HEK293 (cell line): Measurements from ENCODE around the gene AKAP8L.

Experiments
- CTCF ChIA-PET: fragments of 350-600 bp; formaldehyde crosslinking; extraction: SDS; loops from one replicate; lab custom pipeline; 2021; ENCODE audit warnings: antibody characterized with exemption; lab: Yijun Ruan, JAX
- POLR2A ChIA-PET: fragments of 300-600 bp; formaldehyde crosslinking; extraction: SDS; loops from one replicate; lab custom pipeline; 2020; ENCODE audit warnings: antibody characterized with exemption, inconsistent platforms; lab: Yijun Ruan, JAX
- H3K27ac ChIP-seq: fragments of 200-500 bp; sonication (Bioruptor generic); 2 replicates; pipeline ENCODE4 v1.5.1; 2014; ENCODE audit warnings: low read depth, low read length, control low read depth, inconsistent platforms; ENCODE audit errors: extremely low read depth
- H3K36me3 ChIP-seq, 2 experiments: fragments of 200-500 bp in 1 of 2; sonication (Bioruptor generic) in 1 of 2; 1 replicate in 1 of 2; 2 replicates in 1 of 2; pipeline ENCODE4 v1.5.1; 2014 to 2017; ENCODE audit warnings: inconsistent platforms in 2 of 2, low read length in 2 of 2; ENCODE audit not compliant: control insufficient read depth in 2 of 2, insufficient read depth in 1 of 2
- H3K4me1 ChIP-seq: fragments of 200-500 bp; sonication (Bioruptor generic); 2 replicates; pipeline ENCODE4 v1.5.1; 2014; ENCODE audit warnings: mild to moderate bottlenecking, low read length, inconsistent platforms; ENCODE audit not compliant: control insufficient read depth, insufficient read depth
- H3K4me3 ChIP-seq: 2 replicates; pipeline ENCODE4 v1.5.1; 2011; ENCODE audit warnings: low read depth, mild to moderate bottlenecking, control low read depth, low read length, moderate library complexity
- H3K9me3 ChIP-seq: fragments of 200-500 bp; sonication (Bioruptor generic); 2 replicates; pipeline ENCODE4 v1.5.1; 2014; ENCODE audit warnings: low read depth, low read length, inconsistent platforms; ENCODE audit not compliant: control insufficient read depth, insufficient read depth
- GLI2 ChIP-seq: fragments of 450-650 bp; formaldehyde crosslinking; IDR thresholded peaks from 2 replicates; pipeline ENCODE4; 2017; ENCODE audit warnings: missing biosample characterization, missing genetic modification characterization, low read depth, borderline replicate concordance
- GLI4 ChIP-seq: fragments of 450-650 bp; formaldehyde crosslinking; IDR thresholded peaks from 2 replicates; pipeline ENCODE4 v1.5.1; 2016; ENCODE audit warnings: missing biosample characterization, missing genetic modification characterization
- KLF1 ChIP-seq: fragments of 450-650 bp; formaldehyde crosslinking; IDR thresholded peaks from 2 replicates; pipeline ENCODE4 v1.5.1; 2016; ENCODE audit warnings: missing biosample characterization, missing genetic modification characterization
- SP3 ChIP-seq: fragments of 450-650 bp; formaldehyde crosslinking; IDR thresholded peaks from 2 replicates; pipeline ENCODE4 v1.5.1; 2016; ENCODE audit warnings: missing biosample characterization, missing genetic modification characterization
- YY2 ChIP-seq: fragments of 450-650 bp; formaldehyde crosslinking; IDR thresholded peaks from 2 replicates; pipeline ENCODE4 v1.5.1; 2016; ENCODE audit warnings: missing biosample characterization, missing genetic modification characterization
- ZBTB17 ChIP-seq: fragments of 450-650 bp; formaldehyde crosslinking; IDR thresholded peaks from 2 replicates; pipeline ENCODE4 v1.5.1; 2016; ENCODE audit warnings: missing biosample characterization, missing genetic modification characterization
- ZBTB21 ChIP-seq: fragments of 450-650 bp; formaldehyde crosslinking; IDR thresholded peaks from 2 replicates; pipeline ENCODE4 v1.5.1; 2017; ENCODE audit warnings: missing biosample characterization, missing genetic modification characterization
- ZNF169 ChIP-seq: fragments of 450-650 bp; formaldehyde crosslinking; IDR thresholded peaks from 2 replicates; pipeline ENCODE4 v1.5.1; 2016; ENCODE audit warnings: missing biosample characterization, missing genetic modification characterization
- ZNF23 ChIP-seq: fragments of 450-650 bp; formaldehyde crosslinking; IDR thresholded peaks from 2 replicates; pipeline ENCODE4 v1.5.1; 2016; ENCODE audit warnings: missing biosample characterization, missing genetic modification characterization, borderline replicate concordance
- ZNF324 ChIP-seq: fragments of 450-650 bp; formaldehyde crosslinking; IDR thresholded peaks from 2 replicates; pipeline ENCODE4 v1.5.1; 2016; ENCODE audit warnings: missing biosample characterization, missing genetic modification characterization
- ZNF518A ChIP-seq: fragments of 450-650 bp; formaldehyde crosslinking; conservative IDR thresholded peaks from 2 replicates; pipeline ENCODE4 v1.5.1; 2016; ENCODE audit warnings: low read depth, missing biosample characterization, missing genetic modification characterization
- ZNF544 ChIP-seq: fragments of 450-650 bp; formaldehyde crosslinking; IDR thresholded peaks from 2 replicates; pipeline ENCODE4 v1.5.0; 2017; ENCODE audit warnings: missing biosample characterization, missing genetic modification characterization
- ZNF639 ChIP-seq: fragments of 450-650 bp; formaldehyde crosslinking; IDR thresholded peaks from 2 replicates; pipeline ENCODE4 v1.5.1; 2016; ENCODE audit warnings: missing biosample characterization, missing genetic modification characterization
- ZSCAN16 ChIP-seq: fragments of 450-650 bp; formaldehyde crosslinking; IDR thresholded peaks from 2 replicates; pipeline ENCODE4 v1.5.1; 2016; ENCODE audit warnings: missing biosample characterization, missing genetic modification characterization

Gene AKAP8L

GRCh38 chr19:15371786-15372380 lies 46.9 kb downstream of the AKAP8L start (continued):
- no peak for TF ChIP-seq GLI4 (tag by site-specific recombination)
- no peak for TF ChIP-seq ZSCAN16 (tag by site-specific recombination)
- TF ChIP-seq ZNF518A (tag by site-specific recombination) = no peak
- TF ChIP-seq ZNF169 = no peak
- no peak for TF ChIP-seq ZBTB21 (tag by site-specific recombination)

GRCh38 chr19:15371119-15371518 lies 47.7 kb downstream of the AKAP8L start:
- H3K4me1 ChIP-seq = no peaks in the 10 kb centered on the region
- H3K9me3 ChIP-seq = no peaks in the 10 kb centered on the region
- CTCF ChIA-PET = no interaction called here
- TF ChIP-seq ZBTB17 (tag by site-specific recombination) (no peak), ZNF23 (tag by site-specific recombination) (no peak), ZNF639 (tag by site-specific recombination) (no peak), ZNF544 (tag by site-specific recombination) (no peak)
- TF ChIP-seq, all 188 proteins: peak for 0
- Histone ChIP-seq H3K36me3 (peaks cover 21 to 89% of the 10 kb centered on the region in 2 experiments), H3K4me3 (no peak overlapping the region), H3K27ac (no peak overlapping the region)
- POLR2A ChIA-PET = interaction anchor here (1.0 to 1.4 kb wide), 3 partner anchors 9 to 73 kb away, joined by 3 to 4 read pairs (median 3); partner anchors contain the start of gene AKAP8

GRCh38 chr19:15369594-15369891 lies 49.2 kb downstream of the AKAP8L start:
- no peak overlapping the region for H3K4me3 ChIP-seq
- TF ChIP-seq ZNF324 = no peak
- TF ChIP-seq KLF1 = no peak
- TF ChIP-seq YY2 (tag by site-specific recombination) = no peak
- TF ChIP-seq SP3 (tag by site-specific recombination) = no peak
- no peak for TF ChIP-seq GLI2 (tag by site-specific recombination)
- ChIA-PET CTCF (no interaction called here), POLR2A (no interaction called here)
- H3K9me3 ChIP-seq = no peaks in the 10 kb centered on the region
- peaks cover 23 to 94% of the 10 kb centered on the region in 2 experiments for H3K36me3 ChIP-seq
- H3K4me1 ChIP-seq = no peaks in the 10 kb centered on the region
- no peak overlapping the region for H3K27ac ChIP-seq
